Sigmoid colon (tissue), 7 donors: Measurements from ENCODE around the gene CNTN4. TPM values are rescaled to one million over a fixed set of nuclear protein-coding genes. Genes with fewer than 3 reads are reported as not detected.

ENCODE experiments used
- DNase-seq: peaks from one replicate; pipeline ENCODE4 v3.0.0-alpha.2; 2019
- H3K27ac ChIP-seq, 4 donors: fragments of 200-600 bp; sonication (generic); one replicate each; pipeline ENCODE4 v1.5.1; 2016 to 2019; ENCODE audit warnings: mild to moderate bottlenecking in 1 of 4
- H3K27me3 ChIP-seq, 3 donors: fragments of 200-600 bp; sonication (generic); one replicate each; pipeline ENCODE4 v1.5.1; 2019; ENCODE audit warnings: mild to moderate bottlenecking in 1 of 3
- H3K36me3 ChIP-seq, 4 donors: fragments of 200-600 bp; sonication (generic); one replicate each; pipeline ENCODE4 v1.5.1; 2016 to 2019
- H3K4me1 ChIP-seq, 4 donors: fragments of 200-600 bp; sonication (generic); one replicate each; pipeline ENCODE4 v1.5.1; 2017 to 2019
- H3K4me3 ChIP-seq, 4 donors: fragments of 200-600 bp; sonication (generic); one replicate each; pipeline ENCODE4 v1.5.1; 2017 to 2019; ENCODE audit warnings: mild to moderate bottlenecking in 2 of 4, moderate library complexity in 1 of 4
- H3K9me3 ChIP-seq, 4 donors: fragments of 200-600 bp in 3 of 4; sonication (generic) in 3 of 4; one replicate each; pipeline versions ENCODE4 v1.5.1 to v1.6.1; 2013 to 2019
- CTCF ChIP-seq, 4 experiments: fragments of 450-650 bp in 3 of 4; fragments of 200-600 bp in 1 of 4; IDR thresholded peaks; one replicate each; pipeline ENCODE4 v1.5.1; 2016 to 2019; ENCODE audit warnings: antibody characterized with exemption in 4 of 4, mild to moderate bottlenecking in 3 of 4, moderate library complexity in 2 of 4
- EP300 ChIP-seq, 4 donors: sonication (generic); formaldehyde crosslinking; IDR thresholded peaks; one replicate each; pipeline ENCODE4 v1.6.1; 2017; ENCODE audit warnings: antibody characterized with exemption in 4 of 4
- POLR2A ChIP-seq, 2 donors: fragments of 450-650 bp; IDR thresholded peaks; one replicate each; pipeline ENCODE4 v1.6.1; 2016; ENCODE audit warnings: antibody characterized with exemption in 2 of 2, mild to moderate bottlenecking in 2 of 2, moderate library complexity in 2 of 2
- POLR2AphosphoS5 ChIP-seq, 4 donors: sonication (generic); formaldehyde crosslinking; IDR thresholded peaks; one replicate each; pipeline ENCODE4 v1.6.1; 2017; ENCODE audit warnings: antibody characterized with exemption in 4 of 4
- WGBS, 2 donors: extraction: QIAGEN DNeasy Blood & Tissue Kit; methylation state at CpG; one replicate each; pipeline ENCODE4 v1.1.7; 2013; 5-methylcytosine and 5-hydroxymethylcytosine counted together
- intact Hi-C: fragments of 100-400 bp; cut with DNase I; formaldehyde crosslinking; loops from one replicate; pipeline ENCODE4 v1.15.1; 2023
- polyA plus RNA-seq, 3 donors: library from polyadenylated mRNA; stranded (reverse); fragments of 200-250 nt; gene quantifications; one replicate each; pipeline ENCODE4 v1.2.3, GENCODE V29; 2013
- total RNA-seq, 4 donors: library from RNA; depleted of rRNA; stranded (reverse); fragments of >200 nt; gene quantifications; one replicate each; pipeline ENCODE4 v1.1.0, GENCODE V29; 2016
- donor health status: healthy with polysubstance abuse.
- donor health status: Bipolar disorder and iron deficiency.
- donor health status: healthy.

The CNTN4 gene
- total and polyA plus RNA-seq, 7 donors, result 1.4 to 10.0 (median 7.5) TPM

- 23 to 64% methylated on average over 3 of the region's 3 CpGs for WGBS, 2 donors
- no peaks in the 10 kb centered on the region for H3K9me3 ChIP-seq
- TF ChIP-seq POLR2AphosphoS5 (IDR thresholded peaks at IDR 0.05) (no peak), EP300 (IDR thresholded peaks at IDR 0.05) (no peak), CTCF (IDR thresholded peaks at IDR 0.05) (no peak), POLR2A (IDR thresholded peaks at IDR 0.05) (no peak)
- H3K27ac ChIP-seq, result no peak overlapping the region
- no peaks in the 10 kb centered on the region for H3K36me3 ChIP-seq
- intact Hi-C loops, result no loop called here
- no peak for DNase-seq
- peaks cover 0 to 7% (median 0%) of the 10 kb centered on the region in 4 donors for H3K4me1 ChIP-seq
- no peak overlapping the region for H3K4me3 ChIP-seq
- no peaks in the 10 kb centered on the region for H3K27me3 ChIP-seq
Measured at GRCh38 chr3:2597615-2598014, 498.9 kb downstream of the CNTN4 start.

GRCh38 chr3:2599471-2599870 is 500.8 kb downstream of the CNTN4 start:
- no peak for DNase-seq
- intact Hi-C loops, result no loop called here
- no peak overlapping the region for H3K27ac ChIP-seq
- no peak overlapping the region for H3K4me3 ChIP-seq
- no peaks in the 10 kb centered on the region for H3K9me3 ChIP-seq
- H3K27me3 ChIP-seq, result no peaks in the 10 kb centered on the region
- WGBS, 2 donors, result 91 to 96% methylated on average over 1 of the region's 1 CpG
- no peaks in the 10 kb centered on the region for H3K36me3 ChIP-seq
- no peak for TF ChIP-seq POLR2AphosphoS5 (IDR thresholded peaks at IDR 0.05)
- no peak for TF ChIP-seq EP300 (IDR thresholded peaks at IDR 0.05)
- TF ChIP-seq POLR2A (IDR thresholded peaks at IDR 0.05), result no peak
- TF ChIP-seq CTCF (IDR thresholded peaks at IDR 0.05), result no peak
- peaks cover 0 to 7% (median 0%) of the 10 kb centered on the region in 4 donors for H3K4me1 ChIP-seq

- H3K4me1 ChIP-seq, result no peaks in the 10 kb centered on the region
- no peak for TF ChIP-seq POLR2A (IDR thresholded peaks at IDR 0.05)
- no peak for TF ChIP-seq CTCF (IDR thresholded peaks at IDR 0.05)
- no peak for TF ChIP-seq EP300 (IDR thresholded peaks at IDR 0.05)
- TF ChIP-seq POLR2AphosphoS5 (IDR thresholded peaks at IDR 0.05), result no peak
- no peaks in the 10 kb centered on the region for H3K9me3 ChIP-seq
- intact Hi-C loops, result no loop called here
- no peak overlapping the region for H3K27ac ChIP-seq
- WGBS, 2 donors, result 63 to 74% methylated on average over 5 of the region's 5 CpGs
- no peaks in the 10 kb centered on the region for H3K36me3 ChIP-seq
- H3K4me3 ChIP-seq, result no peak overlapping the region
- H3K27me3 ChIP-seq, result no peaks in the 10 kb centered on the region
- no peak for DNase-seq
Measured at GRCh38 chr3:2603692-2604289, 505.1 kb downstream of the CNTN4 start.

GRCh38 chr3:2614578-2614977 is 515.9 kb downstream of the CNTN4 start:
- H3K4me1 ChIP-seq, result no peaks in the 10 kb centered on the region
- intact Hi-C loops, result no loop called here
- no peak for TF ChIP-seq EP300 (IDR thresholded peaks at IDR 0.05)
- WGBS, 2 donors, result 91 to 96% methylated on average over 3 of the region's 3 CpGs
- H3K9me3 ChIP-seq, result no peaks in the 10 kb centered on the region
- no peaks in the 10 kb centered on the region for H3K36me3 ChIP-seq
- H3K27ac ChIP-seq, result no peak overlapping the region
- DNase-seq, result no peak
- no peaks in the 10 kb centered on the region for H3K27me3 ChIP-seq
- no peak overlapping the region for H3K4me3 ChIP-seq

GRCh38 chr3:2615080-2615479 is 516.4 kb downstream of the CNTN4 start:
- TF ChIP-seq POLR2A (IDR thresholded peaks at IDR 0.05) (no peak), POLR2AphosphoS5 (IDR thresholded peaks at IDR 0.05) (no peak), CTCF (IDR thresholded peaks at IDR 0.05) (no peak), EP300 (IDR thresholded peaks at IDR 0.05) (no peak)
- Histone ChIP-seq H3K27ac (no peak overlapping the region), H3K4me3 (no peak overlapping the region), H3K4me1 (no peaks in the 10 kb centered on the region), H3K9me3 (no peaks in the 10 kb centered on the region), H3K27me3 (no peaks in the 10 kb centered on the region), H3K36me3 (no peaks in the 10 kb centered on the region)
- DNase-seq, result no peak
- intact Hi-C loops, result no loop called here
